Fibroblast of pulmonary artery (primary cell): ENCODE measurements around the gene TRIM17.

Experiments used
- DNase-seq: peaks from one replicate; pipeline ENCODE4 v3.0.0-alpha.2; 2010; ENCODE audit warnings: low read depth
- H3K4me3 ChIP-seq: replicated peaks from 2 replicates; pipeline ENCODE4 v1.5.1; 2011; ENCODE audit warnings: low read depth, mild to moderate bottlenecking, control low read depth, low read length, moderate library complexity
- CTCF ChIP-seq: IDR thresholded peaks from 2 replicates; pipeline ENCODE4 v1.5.1; 2011; ENCODE audit warnings: mild to moderate bottlenecking, control low read depth, low read length, inconsistent platforms; ENCODE audit errors: missing control alignments

Gene TRIM17

GRCh38 chr1:228428412-228428811 lies 11.8 kb upstream of the TRIM17 start:
- TF ChIP-seq CTCF, result no peak
- no peak overlapping the region for H3K4me3 ChIP-seq
- no peak for DNase-seq

- no peak for DNase-seq
- no peak for TF ChIP-seq CTCF
- H3K4me3 ChIP-seq, result no peak overlapping the region
Measured at GRCh38 chr1:228426518-228427175, 10.0 kb upstream of the TRIM17 start.

- no peak for TF ChIP-seq CTCF
- no peak for DNase-seq
- H3K4me3 ChIP-seq, result no peak overlapping the region
Measured at GRCh38 chr1:228424685-228425660, 8.3 kb upstream of the TRIM17 start.

- no peak for TF ChIP-seq CTCF
- no peak for DNase-seq
Measured at GRCh38 chr1:228423404-228424053, 6.9 kb upstream of the TRIM17 start.

GRCh38 chr1:228420968-228421826 lies 4.5 kb upstream of the TRIM17 start:
- DNase-seq, result no peak
- TF ChIP-seq CTCF, result no peak
- no peak overlapping the region for H3K4me3 ChIP-seq

More at GRCh38 chr1:228423404-228424053, 6.9 kb upstream of the TRIM17 start:
- H3K4me3 ChIP-seq, result no peak overlapping the region
